Right atrium auricular region (tissue), 2 donors: ENCODE measurements around the gene MAGEB2. TPM values are rescaled to one million over a fixed set of nuclear protein-coding genes. Genes with fewer than 3 reads are reported as not detected.

ENCODE experiments used
- DNase-seq: peaks from one replicate; pipeline ENCODE4 v3.0.0-alpha.2; 2019; ENCODE audit warnings: low spot score
- H3K27ac ChIP-seq, 2 donors: fragments of 200-600 bp; sonication (generic); 1 replicate in 1 of 2; 2 replicates in 1 of 2; pipeline ENCODE4 v1.5.1; 2016 to 2019
- H3K27me3 ChIP-seq, 2 donors: fragments of 200-600 bp; sonication (generic); one replicate each; pipeline versions ENCODE4 v1.5.1 to v1.6.0; 2017 to 2019
- H3K36me3 ChIP-seq: fragments of 200-600 bp; sonication (generic); one replicate; pipeline ENCODE4 v1.5.1; 2016
- H3K4me1 ChIP-seq, 2 donors: fragments of 200-600 bp; sonication (generic); one replicate each; pipeline versions ENCODE4 v1.5.1 to v1.6.0; 2017 to 2019
- H3K4me3 ChIP-seq, 2 donors: fragments of 200-600 bp; sonication (generic); 1 replicate in 1 of 2; 2 replicates in 1 of 2; pipeline ENCODE4 v1.5.1; 2017 to 2019; ENCODE audit warnings: mild to moderate bottlenecking in 1 of 2, moderate library complexity in 1 of 2
- H3K9me3 ChIP-seq, 2 donors: fragments of 200-600 bp; sonication (generic); one replicate each; pipeline ENCODE4 v1.5.1; 2019
- total RNA-seq, 2 donors: library from RNA; depleted of rRNA; stranded (reverse); fragments of >200 nt; gene quantifications; one replicate each; pipeline ENCODE4 v1.1.0, GENCODE V29; 2016
- TF ChIP-seq, protein P1 (sequence below), 2 donors: fragments of 200-600 bp; sonication (generic); IDR thresholded peaks; one replicate each; pipeline ENCODE4 v1.5.1; 2019; ENCODE audit warnings: antibody characterized with exemption in 2 of 2

MAGEB2 gene
- total RNA-seq, 2 donors from 2014 or later: not detected

DNA sequence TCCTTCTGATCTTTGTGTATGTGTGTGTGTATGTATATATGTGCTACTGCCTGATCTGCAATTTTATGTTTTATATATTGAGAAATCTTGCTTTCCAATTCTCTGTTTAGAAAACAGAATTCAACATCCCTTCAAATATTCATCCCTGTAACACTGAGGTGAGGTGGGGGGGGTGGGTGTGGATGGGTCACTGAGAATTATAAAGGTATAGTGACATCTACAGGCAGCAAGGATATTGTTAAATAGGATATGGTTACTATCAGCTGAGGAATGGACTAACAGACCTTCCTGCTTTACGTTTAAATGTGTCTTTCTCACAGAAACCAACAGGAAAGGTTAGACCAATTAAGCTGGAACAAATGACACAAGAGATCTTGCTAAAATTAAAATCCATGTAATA lies 19.0 kb upstream of the MAGEB2 start:
- Histone ChIP-seq H3K4me1 (no peaks in the 10 kb centered on the region), H3K36me3 (no peaks in the 10 kb centered on the region), H3K9me3 (no peaks in the 10 kb centered on the region), H3K27ac (no peak overlapping the region), H3K4me3 (no peak overlapping the region), H3K27me3 (no peaks in the 10 kb centered on the region)
- DNase-seq: no peak
- TF ChIP-seq, protein P1, sequence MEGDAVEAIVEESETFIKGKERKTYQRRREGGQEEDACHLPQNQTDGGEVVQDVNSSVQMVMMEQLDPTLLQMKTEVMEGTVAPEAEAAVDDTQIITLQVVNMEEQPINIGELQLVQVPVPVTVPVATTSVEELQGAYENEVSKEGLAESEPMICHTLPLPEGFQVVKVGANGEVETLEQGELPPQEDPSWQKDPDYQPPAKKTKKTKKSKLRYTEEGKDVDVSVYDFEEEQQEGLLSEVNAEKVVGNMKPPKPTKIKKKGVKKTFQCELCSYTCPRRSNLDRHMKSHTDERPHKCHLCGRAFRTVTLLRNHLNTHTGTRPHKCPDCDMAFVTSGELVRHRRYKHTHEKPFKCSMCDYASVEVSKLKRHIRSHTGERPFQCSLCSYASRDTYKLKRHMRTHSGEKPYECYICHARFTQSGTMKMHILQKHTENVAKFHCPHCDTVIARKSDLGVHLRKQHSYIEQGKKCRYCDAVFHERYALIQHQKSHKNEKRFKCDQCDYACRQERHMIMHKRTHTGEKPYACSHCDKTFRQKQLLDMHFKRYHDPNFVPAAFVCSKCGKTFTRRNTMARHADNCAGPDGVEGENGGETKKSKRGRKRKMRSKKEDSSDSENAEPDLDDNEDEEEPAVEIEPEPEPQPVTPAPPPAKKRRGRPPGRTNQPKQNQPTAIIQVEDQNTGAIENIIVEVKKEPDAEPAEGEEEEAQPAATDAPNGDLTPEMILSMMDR (IDR thresholded peaks at IDR 0.05): no peak

DNA sequence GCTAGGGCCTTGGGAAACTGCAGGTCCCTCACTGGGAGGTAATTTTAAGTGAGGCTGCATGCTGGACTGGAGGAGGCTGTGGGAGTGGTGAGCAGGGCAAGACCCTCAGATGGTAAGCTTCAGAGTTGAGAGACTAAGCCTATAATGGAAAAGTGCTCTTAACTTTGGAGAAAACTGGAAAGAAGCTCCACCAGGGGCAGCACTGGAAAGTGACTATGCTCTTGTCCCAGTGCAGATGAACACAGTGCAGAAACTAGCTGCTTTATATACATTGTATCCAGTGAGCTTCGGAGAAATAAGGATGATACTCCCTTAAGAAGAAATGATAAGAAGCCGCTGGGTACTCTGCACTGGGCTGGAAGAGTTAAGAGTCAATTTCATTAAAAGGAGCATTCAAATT lies 3.2 kb upstream of the MAGEB2 start:
- no peaks in the 10 kb centered on the region for H3K36me3 ChIP-seq
- H3K4me3 ChIP-seq: no peak overlapping the region
- H3K27ac ChIP-seq: no peak overlapping the region
- H3K27me3 ChIP-seq: no peaks in the 10 kb centered on the region
- DNase-seq: no peak
- TF ChIP-seq, protein P1 (IDR thresholded peaks at IDR 0.05): no peak
- no peaks in the 10 kb centered on the region for H3K4me1 ChIP-seq
- no peaks in the 10 kb centered on the region for H3K9me3 ChIP-seq

DNA sequence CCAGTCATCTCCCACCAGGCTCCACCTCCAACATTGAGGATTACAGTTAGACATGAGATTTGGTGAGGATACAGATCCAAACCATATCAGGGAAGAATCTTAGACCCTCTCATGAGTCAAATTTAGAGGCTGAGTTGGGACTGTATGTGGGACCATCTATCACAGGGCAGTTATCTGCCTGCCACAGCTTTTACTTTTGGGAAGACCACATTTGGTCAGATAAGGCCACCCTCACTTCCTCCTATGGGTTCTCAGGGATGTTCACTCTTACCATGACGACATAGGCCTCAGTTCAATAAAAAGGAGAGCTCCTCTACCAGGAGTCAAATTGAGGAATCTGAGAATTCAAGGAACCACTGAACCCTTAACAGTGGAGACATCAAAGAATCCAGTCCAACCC lies 2.1 kb downstream of the MAGEB2 start:
- TF ChIP-seq, protein P1 (IDR thresholded peaks at IDR 0.05): no peak
- no peaks in the 10 kb centered on the region for H3K9me3 ChIP-seq
- H3K4me3 ChIP-seq: no peak overlapping the region
- no peaks in the 10 kb centered on the region for H3K36me3 ChIP-seq
- no peaks in the 10 kb centered on the region for H3K4me1 ChIP-seq
- H3K27ac ChIP-seq: no peak overlapping the region
- H3K27me3 ChIP-seq: no peaks in the 10 kb centered on the region
- no peak for DNase-seq

DNA sequence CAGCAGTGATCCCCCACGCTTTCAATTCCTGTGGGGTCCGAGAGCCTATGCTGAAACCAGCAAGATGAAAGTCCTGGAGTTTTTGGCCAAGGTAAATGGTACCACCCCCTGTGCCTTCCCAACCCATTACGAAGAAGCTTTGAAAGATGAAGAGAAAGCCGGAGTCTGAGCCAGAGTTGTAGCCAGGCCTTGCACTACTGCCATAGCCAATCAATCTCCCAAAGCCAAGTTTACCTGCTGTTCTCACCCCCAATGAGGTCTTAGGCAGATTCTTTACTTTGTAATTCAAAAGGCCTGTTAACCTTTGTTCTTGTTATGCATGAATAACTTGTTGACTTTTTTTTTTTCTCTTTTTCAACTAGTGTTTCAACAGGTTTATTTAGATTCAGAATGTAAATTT lies 4.0 kb downstream of the MAGEB2 start:
- Histone ChIP-seq H3K4me3 (no peak overlapping the region), H3K27ac (no peak overlapping the region), H3K27me3 (no peaks in the 10 kb centered on the region), H3K9me3 (no peaks in the 10 kb centered on the region), H3K4me1 (no peaks in the 10 kb centered on the region), H3K36me3 (no peaks in the 10 kb centered on the region)
- DNase-seq: no peak
- TF ChIP-seq, protein P1 (IDR thresholded peaks at IDR 0.05): no peak

DNA sequence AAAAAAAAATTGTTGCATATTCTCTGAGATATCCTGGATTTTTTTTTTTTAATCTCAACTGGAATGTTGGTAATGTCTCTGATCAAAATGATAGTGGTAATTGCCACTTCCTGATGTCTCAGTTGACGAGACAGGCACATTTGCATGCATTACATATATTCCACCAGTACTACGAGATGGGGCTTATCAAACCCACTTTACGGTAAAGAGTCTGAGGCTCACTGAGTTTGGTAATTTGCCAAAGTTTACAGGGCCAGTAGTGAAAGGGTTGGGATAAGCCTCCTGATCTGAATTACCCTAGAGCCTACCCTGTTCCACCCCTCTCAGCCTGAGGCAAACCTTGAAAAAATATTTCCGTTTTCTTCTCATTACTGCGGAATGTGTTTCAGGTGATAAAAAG lies 5.3 kb downstream of the MAGEB2 start:
- H3K4me1 ChIP-seq: no peaks in the 10 kb centered on the region
- no peaks in the 10 kb centered on the region for H3K9me3 ChIP-seq
- DNase-seq: no peak
- H3K36me3 ChIP-seq: no peaks in the 10 kb centered on the region
- H3K4me3 ChIP-seq: no peak overlapping the region
- no peaks in the 10 kb centered on the region for H3K27me3 ChIP-seq
- TF ChIP-seq, protein P1 (IDR thresholded peaks at IDR 0.05): no peak
- H3K27ac ChIP-seq: no peak overlapping the region

DNA sequence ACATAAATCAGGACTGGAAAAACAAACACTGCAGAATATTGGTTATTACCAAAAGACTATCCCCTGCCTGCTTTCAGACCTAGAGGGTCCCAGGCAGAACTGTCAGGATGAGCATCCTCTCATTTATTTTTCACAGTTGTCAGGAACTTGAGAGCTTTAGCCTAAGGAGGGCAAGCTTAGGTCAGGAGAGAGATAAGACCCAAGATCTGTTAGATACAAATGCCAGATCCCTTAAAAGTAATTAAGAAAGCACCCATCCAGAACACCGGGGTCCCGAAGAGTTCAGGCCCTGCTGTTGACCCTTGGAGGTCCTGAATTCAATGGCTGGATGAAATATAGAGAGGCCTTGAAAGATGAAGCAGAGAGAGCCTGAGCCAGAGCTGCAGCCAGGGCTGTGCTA lies 9.2 kb downstream of the MAGEB2 start:
- no peak for DNase-seq
- TF ChIP-seq, protein P1 (IDR thresholded peaks at IDR 0.05): no peak
- H3K4me1 ChIP-seq: no peaks in the 10 kb centered on the region
- H3K27ac ChIP-seq: no peak overlapping the region
- no peaks in the 10 kb centered on the region for H3K27me3 ChIP-seq
- H3K9me3 ChIP-seq: no peaks in the 10 kb centered on the region
- no peaks in the 10 kb centered on the region for H3K36me3 ChIP-seq
- H3K4me3 ChIP-seq: no peak overlapping the region
